Activated CD8-positive, alpha-beta memory T cell treated with anti-CD3 and anti-CD28 coated beads, Interleukin-2, amount 50 U/mL, for 4 hours (primary cell): ENCODE data around the gene EFNA2.

Experiments used
- DNase-seq: peaks from one replicate; pipeline ENCODE4 v3.0.0-alpha.2; 2020

EFNA2 gene

GRCh38 chr19:1249298-1249989, 36.2 kb upstream of the EFNA2 start:
- DNase-seq: peak; percentile 92

- no peak for DNase-seq
Observed at GRCh38 chr19:1249990-1250436, 35.7 kb upstream of the EFNA2 start.

GRCh38 chr19:1250437-1251260, 35.0 kb upstream of the EFNA2 start:
- peak; percentile 65 for DNase-seq

GRCh38 chr19:1251330-1252220, 34.1 kb upstream of the EFNA2 start:
- DNase-seq: peak; percentile 66

GRCh38 chr19:1252221-1252820, 33.4 kb upstream of the EFNA2 start:
- peak; percentile 64 for DNase-seq

- DNase-seq: peak; percentile 73
Observed at GRCh38 chr19:1252821-1253513, 32.7 kb upstream of the EFNA2 start.

GRCh38 chr19:1253514-1254080, 32.1 kb upstream of the EFNA2 start:
- no peak for DNase-seq

GRCh38 chr19:1254081-1254527, 31.6 kb upstream of the EFNA2 start:
- DNase-seq: no peak

- DNase-seq: no peak
Observed at GRCh38 chr19:1254530-1255185, 31.0 kb upstream of the EFNA2 start.

- DNase-seq: no peak
Observed at GRCh38 chr19:1255186-1256161, 30.2 kb upstream of the EFNA2 start.

GRCh38 chr19:1256646-1257474, 28.8 kb upstream of the EFNA2 start:
- no peak for DNase-seq

GRCh38 chr19:1257475-1258162, 28.1 kb upstream of the EFNA2 start:
- DNase-seq: no peak

GRCh38 chr19:1258163-1258492, 27.5 kb upstream of the EFNA2 start:
- no peak for DNase-seq

GRCh38 chr19:1258707-1259205, 26.9 kb upstream of the EFNA2 start:
- no peak for DNase-seq

GRCh38 chr19:1259206-1259875, 26.3 kb upstream of the EFNA2 start:
- peak; percentile 62 for DNase-seq

GRCh38 chr19:1259876-1260748, 25.6 kb upstream of the EFNA2 start:
- DNase-seq: peak; percentile 59
